CD4-positive, alpha-beta T cell treated with Interleukin-4 for 1 hour (primary cell): ENCODE measurements around the gene JPH2.
A peak's percentile ranks its signal among the peaks of the same experiment; 100 is the strongest.

Experiments used
- DNase-seq, 2 donors: peaks; one replicate each; pipeline ENCODE4 v3.0.0-alpha.2; 2020 to 2022

The JPH2 gene

GRCh38 chr20:44073011-44073674, 113.8 kb downstream of the JPH2 start:
- DNase-seq = no peak

- DNase-seq = no peak
These were observed 114.6 kb downstream of the JPH2 start for GRCh38 chr20:44072384-44072783.

GRCh38 chr20:44071526-44072111, 115.4 kb downstream of the JPH2 start:
- no peak for DNase-seq

- no peak for DNase-seq
These were observed 115.9 kb downstream of the JPH2 start for GRCh38 chr20:44071057-44071456.

- peak; percentile 62 to 71 for DNase-seq
These were observed 116.7 kb downstream of the JPH2 start for GRCh38 chr20:44070139-44070900.

- peak; percentile 78 to 87 for DNase-seq
These were observed 117.6 kb downstream of the JPH2 start for GRCh38 chr20:44069203-44070011.

GRCh38 chr20:44068316-44069201, 118.4 kb downstream of the JPH2 start:
- DNase-seq = no peak

- DNase-seq = no peak
These were observed 119.3 kb downstream of the JPH2 start for GRCh38 chr20:44067650-44068081.

GRCh38 chr20:44066645-44067606, 120.1 kb downstream of the JPH2 start:
- DNase-seq = no peak

GRCh38 chr20:44065401-44066340, 121.3 kb downstream of the JPH2 start:
- no peak for DNase-seq

- DNase-seq = no peak
These were observed 122.2 kb downstream of the JPH2 start for GRCh38 chr20:44064501-44065400.
